NCI-H2196 treated with DMSO at 0.1 percent for 48 hours (cell line): ENCODE data around the gene DLX3.

Experiments used
- DNase-seq: peaks from one replicate; lab custom pipeline; 2025; ENCODE audit not compliant: unreplicated experiment; lab: John Stamatoyannopoulos, UW

Gene DLX3

DNA sequence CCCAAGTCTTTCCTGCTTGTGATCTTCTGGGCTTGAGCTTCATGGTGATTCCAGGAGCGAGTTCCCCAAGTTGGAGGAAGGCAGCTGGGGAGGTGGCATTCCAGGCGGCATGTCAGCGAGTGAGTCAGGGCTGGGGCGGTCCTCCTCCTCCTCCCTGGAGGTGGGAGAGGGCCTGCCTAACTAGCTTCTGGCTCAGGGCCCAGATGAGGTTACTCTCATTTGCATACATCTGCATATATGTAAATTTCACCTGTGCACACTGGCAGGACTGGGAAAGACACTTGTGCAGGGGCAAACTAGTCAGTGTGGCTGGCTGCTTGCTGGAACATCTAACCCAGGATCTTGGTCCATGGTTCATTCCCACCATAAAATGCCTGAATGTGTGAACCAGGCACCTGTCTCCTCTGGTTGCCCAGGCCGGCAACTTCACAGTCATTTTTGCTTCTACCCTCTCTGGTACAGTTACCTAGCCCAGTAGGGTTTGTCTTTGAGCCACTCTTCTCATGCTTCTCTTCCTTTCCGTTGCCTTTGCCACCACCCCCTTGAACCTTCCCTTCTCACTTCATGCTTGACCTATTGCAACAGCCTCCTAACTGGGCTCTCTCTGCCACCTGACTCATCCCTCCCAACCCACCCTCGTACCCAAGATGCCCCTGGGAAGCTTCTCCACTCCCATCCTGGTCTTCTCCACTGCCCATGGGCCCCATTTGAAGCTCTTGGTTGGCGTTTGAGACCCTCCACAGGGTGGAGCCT is 35.7 kb downstream of the DLX3 start:
- DNase-seq, result no peak

DNA sequence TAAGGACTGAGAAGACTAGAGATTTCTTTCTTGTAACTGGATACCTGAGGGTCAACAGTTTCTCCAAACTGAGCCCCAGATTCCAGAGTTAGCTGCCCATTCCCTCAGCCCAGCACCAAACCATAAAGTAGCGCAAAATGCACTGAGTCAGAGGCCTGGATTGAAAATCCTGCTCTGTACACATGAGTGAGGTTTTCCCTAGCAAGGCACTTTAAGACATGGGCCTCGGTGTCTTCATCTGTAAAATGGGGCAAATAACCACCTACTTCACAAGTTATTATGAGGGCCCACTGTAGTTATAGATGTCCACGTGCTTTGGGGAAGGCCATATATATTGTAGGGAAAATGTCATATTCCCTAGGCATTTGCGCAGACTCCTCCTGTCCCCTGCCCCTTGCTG is 36.3 kb downstream of the DLX3 start:
- no peak for DNase-seq

DNA sequence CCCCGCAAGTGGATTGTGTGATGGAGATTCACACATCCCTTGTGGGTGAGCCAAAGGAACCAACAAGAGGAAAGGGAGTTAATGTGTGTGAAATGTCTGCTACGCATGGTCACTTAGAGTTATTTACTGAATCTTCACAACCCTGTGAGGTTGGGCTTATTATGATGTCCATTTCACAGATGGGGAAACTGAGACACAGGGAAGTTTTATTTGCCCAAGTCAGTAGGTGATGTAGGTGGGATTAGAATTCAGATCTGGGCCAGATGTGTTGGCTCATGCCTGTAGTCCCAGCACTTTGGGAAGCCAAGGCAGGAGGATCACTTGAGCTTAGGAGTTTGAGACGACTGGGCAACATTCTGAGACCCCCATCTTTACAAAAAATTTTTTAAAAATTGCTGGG is 37.7 kb downstream of the DLX3 start:
- DNase-seq, result no peak

GRCh38 chr17:49956780-49957179 is 38.2 kb downstream of the DLX3 start:
- no peak for DNase-seq

DNA sequence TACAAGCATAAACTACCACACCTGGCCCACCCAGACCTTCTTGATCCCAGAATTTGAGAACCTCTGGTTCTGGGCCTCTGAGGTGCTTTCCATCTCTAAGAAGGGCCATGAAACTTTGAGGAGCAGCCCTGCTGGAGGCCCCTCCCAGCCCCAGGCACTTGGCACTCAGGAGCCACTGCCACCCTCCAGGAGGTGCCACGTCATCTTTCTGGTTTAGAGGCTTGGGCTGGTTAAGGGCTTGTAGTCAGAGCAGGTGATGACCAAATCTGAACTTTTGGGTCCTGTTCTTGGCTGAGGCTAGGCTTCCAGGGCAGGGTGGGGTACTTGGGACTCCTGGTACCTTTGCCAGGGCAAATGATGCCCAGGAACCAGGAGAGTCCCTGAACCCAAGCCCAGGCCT is 39.9 kb downstream of the DLX3 start:
- DNase-seq, result no peak

GRCh38 chr17:49952912-49953497 is 42.0 kb downstream of the DLX3 start:
- no peak for DNase-seq

DNA sequence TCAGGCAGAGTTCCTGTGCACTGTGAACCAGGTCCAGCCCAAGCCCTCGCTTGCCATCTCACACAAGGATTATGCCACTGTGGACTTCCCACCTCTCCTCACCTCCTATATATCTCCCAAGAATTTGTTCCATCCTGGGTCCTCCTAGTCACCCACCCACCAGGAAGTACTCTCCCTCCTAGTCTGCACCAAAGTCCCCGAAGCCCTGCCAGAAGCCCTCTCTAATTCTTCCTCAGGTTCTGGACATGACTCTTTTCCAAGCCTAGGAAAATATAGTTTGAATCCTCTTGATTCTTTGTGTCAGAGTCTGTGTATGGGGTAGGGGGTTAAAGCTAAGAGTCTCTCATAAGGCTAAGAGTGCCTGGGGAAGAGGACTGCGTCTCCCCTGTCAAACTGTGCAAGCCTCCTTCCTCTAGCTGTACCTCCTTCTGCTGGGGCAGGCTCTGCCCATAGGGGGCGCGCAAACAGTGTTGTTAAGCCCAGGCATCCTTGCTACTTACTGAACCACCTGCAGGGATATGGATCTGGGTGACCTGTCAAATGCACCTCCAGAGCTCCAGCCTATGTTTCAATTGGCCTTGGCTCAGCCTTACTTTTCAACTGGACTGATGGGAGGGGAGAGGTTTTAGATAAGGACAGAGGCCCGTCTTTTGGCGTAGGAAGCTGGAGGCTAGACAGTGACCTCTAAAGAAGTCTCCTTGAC is 42.7 kb downstream of the DLX3 start:
- DNase-seq, result peak; percentile 65

DNA sequence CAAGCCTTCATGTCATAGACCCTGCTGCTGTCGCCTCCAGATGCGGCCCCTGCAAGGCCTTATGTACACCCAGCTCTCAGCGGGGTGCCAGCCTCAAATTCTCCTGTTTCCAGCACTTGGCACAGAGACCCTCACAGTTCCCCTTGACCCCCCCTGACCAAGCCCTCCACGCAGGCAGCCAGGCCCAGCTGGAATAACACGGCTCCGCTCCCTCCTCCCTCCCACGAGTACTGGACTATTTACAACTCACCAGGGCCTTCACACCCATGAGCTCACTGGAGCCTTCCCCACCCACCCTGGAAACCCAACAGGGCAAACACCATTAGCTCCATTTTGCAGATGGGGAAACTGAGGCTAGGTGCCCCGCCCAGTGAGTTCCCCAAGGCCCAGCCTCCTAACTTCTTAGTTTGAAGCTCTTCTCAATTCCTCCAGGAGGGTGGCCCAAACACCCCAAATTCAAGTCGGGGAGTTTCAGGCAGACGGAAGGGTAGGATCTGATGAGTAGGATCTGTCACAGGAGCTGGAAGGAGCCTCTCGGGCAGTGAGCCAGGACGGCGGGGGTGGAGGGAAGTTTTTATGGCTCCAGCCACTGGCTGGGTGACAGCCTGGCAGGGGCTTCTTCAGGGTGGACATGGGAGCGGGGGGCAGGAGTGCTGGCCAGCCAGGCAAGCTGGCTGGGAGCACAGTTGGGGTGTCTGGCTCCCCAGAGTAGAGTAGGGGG is 43.5 kb downstream of the DLX3 start:
- DNase-seq, result no peak

GRCh38 chr17:49949634-49950033 is 45.4 kb downstream of the DLX3 start:
- no peak for DNase-seq

GRCh38 chr17:49946964-49947584 is 48.0 kb downstream of the DLX3 start:
- DNase-seq, result no peak

DNA sequence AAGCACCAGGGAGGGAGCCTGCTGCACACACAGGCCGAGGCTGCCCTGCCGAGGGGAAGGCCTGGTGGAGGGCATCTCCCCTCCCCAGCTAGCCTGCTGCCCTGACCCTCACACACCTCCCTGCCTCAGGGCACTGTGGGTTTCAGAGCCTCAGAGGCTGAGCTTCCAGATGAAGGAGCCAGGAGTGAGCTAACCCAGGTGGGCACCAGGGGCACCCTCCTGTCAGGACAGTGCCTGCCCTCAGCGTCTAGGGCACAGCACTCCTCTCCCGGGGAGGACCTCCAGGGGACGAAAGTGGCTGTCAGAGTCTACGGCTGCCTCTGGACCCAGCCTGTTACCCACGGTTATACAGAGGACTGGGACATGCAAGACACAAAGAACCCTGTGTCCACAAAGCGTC is 48.8 kb downstream of the DLX3 start:
- no peak for DNase-seq

GRCh38 chr17:49944273-49944870 is 50.7 kb downstream of the DLX3 start:
- no peak for DNase-seq

GRCh38 chr17:49942947-49943346 is 52.1 kb downstream of the DLX3 start:
- no peak for DNase-seq

DNA sequence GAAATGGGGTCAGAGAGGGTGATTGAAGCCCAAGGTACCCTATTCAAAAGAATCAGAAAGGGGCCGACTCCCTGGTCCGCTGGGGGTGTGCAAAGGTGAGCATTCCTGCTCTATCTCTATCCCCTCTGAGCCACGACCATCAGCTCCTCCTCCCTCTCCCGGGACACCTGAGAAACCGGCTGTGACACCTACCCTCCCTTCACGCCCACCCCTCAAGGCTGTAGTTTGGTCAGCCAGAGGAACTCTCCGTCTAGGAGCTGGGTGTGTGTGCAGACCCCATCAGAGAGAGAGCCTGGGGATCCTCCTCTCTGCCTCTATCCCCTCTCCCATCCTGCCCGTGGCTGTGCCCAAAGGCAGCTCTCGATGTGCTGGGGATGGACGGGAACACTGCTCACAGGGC is 53.6 kb downstream of the DLX3 start:
- no peak for DNase-seq
